Measurements from ENCODE around the gene KDM2B.
A peak's percentile ranks its signal among the peaks of the same experiment; 100 is the strongest.

DNA sequence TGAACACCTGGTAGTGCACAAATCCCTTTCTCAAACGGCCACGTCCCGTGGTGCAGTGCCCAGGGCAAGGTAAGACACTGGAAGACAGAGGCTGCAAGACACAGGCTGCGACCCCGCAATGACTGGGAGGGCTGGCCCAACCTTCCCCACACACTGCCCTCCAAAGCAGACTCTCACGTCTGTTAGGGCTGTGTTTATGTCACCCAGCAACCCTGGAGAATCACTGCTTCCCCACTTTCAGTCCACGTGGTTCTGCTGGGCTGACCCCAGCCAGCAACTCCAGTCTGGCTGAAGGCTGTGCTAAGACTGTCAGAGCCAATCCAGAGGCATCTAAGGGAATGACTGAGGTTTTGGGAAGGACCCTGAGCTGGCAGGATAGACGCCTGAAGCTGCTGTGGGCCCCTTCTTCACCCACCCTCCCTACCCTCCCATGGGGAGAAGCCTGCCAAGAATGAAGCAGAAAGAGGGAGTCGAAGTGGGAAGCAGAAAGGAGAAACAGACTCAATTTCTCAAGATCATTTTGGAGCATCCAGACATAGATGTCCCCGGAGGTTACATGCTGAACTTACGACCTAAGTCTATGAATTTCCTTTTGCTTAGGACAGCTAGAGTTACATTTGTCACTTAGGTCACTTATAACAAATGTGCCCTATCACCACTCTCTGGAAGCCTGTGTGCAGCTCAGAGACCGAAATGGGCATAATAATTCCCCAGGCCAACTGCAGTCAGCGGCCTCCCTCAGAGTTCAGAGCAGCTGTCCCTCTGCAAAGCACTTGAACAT lies 11.7 kb downstream of the KDM2B start:
- TF ChIP-seq, protein P1, sequence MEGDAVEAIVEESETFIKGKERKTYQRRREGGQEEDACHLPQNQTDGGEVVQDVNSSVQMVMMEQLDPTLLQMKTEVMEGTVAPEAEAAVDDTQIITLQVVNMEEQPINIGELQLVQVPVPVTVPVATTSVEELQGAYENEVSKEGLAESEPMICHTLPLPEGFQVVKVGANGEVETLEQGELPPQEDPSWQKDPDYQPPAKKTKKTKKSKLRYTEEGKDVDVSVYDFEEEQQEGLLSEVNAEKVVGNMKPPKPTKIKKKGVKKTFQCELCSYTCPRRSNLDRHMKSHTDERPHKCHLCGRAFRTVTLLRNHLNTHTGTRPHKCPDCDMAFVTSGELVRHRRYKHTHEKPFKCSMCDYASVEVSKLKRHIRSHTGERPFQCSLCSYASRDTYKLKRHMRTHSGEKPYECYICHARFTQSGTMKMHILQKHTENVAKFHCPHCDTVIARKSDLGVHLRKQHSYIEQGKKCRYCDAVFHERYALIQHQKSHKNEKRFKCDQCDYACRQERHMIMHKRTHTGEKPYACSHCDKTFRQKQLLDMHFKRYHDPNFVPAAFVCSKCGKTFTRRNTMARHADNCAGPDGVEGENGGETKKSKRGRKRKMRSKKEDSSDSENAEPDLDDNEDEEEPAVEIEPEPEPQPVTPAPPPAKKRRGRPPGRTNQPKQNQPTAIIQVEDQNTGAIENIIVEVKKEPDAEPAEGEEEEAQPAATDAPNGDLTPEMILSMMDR (IDR thresholded peaks at IDR 0.05) = no peak
- TF ChIP-seq POLR2A (IDR thresholded peaks at IDR 0.05; ENCODE audit: low read depth) (no peak), EP300 (IDR thresholded peaks at IDR 0.05) (no peak), POLR2AphosphoS5 (IDR thresholded peaks at IDR 0.05) (peak in 1 of 2 donors; percentile 54)

Measured in esophagus muscularis mucosa (tissue), 4 donors.